ENCODE results near the gene FAM161B.
"Not testable (repeated sequence)": the region's sequence is repeated elsewhere in the genome, so short reads cannot be mapped to it uniquely, and the experiment has no call there.

Gene FAM161B, protein sequence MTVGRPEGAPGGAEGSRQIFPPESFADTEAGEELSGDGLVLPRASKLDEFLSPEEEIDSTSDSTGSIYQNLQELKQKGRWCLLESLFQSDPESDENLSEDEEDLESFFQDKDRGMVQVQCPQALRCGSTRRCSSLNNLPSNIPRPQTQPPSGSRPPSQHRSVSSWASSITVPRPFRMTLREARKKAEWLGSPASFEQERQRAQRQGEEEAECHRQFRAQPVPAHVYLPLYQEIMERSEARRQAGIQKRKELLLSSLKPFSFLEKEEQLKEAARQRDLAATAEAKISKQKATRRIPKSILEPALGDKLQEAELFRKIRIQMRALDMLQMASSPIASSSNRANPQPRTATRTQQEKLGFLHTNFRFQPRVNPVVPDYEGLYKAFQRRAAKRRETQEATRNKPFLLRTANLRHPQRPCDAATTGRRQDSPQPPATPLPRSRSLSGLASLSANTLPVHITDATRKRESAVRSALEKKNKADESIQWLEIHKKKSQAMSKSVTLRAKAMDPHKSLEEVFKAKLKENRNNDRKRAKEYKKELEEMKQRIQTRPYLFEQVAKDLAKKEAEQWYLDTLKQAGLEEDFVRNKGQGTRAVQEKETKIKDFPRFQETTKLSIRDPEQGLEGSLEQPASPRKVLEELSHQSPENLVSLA

DNA sequence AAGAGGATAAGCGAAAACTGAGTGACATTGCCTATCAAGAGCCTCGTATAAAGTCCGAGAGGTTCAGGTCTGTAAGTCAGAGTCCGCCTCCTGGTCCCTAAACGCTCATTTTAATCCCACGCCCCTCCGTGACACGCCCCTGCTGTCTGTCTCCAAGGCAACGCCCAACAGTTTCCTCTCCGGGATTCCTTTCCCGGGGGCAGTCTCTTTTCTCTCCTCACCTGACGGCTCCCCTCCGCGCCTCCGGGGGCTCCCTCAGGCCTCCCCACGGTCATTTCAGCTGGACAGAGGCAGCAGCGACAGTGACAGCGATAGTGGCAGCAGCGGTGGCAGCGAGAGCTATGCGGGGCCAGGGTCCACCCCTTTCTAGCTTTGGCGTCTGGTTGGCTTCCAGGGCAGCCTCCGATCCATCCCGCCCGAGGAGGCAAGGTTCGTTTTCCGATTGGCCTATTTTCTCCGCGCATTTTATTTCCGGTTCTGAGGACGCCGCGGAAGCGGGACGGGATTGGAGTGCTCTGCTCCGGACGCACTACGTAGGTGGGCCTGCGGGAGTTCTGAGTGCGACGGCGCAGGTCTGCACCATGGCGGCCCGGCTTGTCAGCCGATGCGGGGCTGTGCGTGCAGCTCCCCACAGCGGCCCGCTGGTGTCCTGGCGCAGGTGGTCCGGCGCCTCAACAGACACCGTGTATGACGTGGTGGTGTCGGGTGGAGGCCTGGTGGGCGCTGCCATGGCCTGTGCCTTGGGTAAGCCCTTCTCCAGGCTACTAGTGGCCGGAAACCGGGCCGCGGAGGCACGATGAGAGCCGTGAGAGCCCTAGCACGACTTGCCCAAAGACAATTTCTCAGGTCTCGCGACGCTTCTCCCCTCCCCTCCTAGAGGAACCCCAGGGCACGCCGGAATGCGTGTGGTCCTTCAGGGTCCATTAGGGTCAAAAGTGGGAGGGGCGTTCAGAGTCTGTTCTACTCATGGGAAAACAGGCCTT, at the start of gene FAM161B, which contains the start of gene COQ6:
FAM161B (minus strand) TSS at position 343 of the 983 bp plus-strand sequence; CDS start at position 275, 68 bp downstream.
COQ6 (plus strand) TSS at position 551 of the 983 bp plus-strand sequence; CDS start at position 582, 31 bp downstream.
- peak; percentile 92 for DNase-seq (ENCODE audit: low read depth)

DNA sequence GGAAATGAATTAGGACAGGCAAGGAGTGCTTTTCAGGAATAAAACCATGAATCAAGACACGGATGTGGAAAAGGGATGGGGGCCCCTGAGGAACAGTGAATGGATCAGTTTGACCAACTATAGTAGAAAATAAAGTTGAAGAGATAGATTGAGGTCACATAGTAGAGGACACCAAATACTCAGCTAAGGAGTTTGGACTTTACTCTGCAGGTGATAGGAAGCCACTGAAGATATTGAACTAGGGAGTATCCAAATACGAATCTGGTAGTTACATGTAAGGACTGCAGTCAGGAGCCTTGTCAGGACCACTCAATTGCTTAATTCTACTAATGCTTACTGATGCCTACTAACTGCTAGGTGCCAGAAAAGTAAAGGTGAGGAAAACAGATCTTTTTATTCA, 48.8 kb upstream of the FAM161B start:
- DNase-seq (ENCODE audit: low read depth) = no peak

DNA sequence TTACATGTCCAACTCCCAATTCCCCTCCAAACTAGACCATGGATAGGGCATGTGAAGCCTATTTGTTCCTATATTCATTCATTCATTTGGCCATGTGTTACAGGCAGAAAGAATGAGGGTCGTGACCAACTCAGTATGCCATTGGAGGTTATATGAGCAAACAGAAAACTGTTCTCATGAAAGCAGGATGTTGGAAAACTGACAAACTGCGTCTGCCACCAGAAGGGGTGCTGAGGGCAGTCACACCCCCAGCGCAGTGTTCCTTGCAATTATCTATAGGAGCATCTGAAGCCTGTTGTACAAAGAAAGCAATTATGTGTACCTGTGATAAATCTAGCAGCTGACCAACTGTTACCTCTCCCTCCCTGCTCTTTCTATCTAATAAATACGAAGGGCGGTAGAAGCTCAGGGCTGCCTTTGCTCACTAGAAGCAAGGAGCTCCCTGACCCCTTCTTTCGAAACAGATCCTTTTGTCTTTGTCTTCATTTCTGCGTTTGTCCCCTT, 48.1 kb upstream of the FAM161B start:
- DNase-seq (ENCODE audit: low read depth) = no peak

DNA sequence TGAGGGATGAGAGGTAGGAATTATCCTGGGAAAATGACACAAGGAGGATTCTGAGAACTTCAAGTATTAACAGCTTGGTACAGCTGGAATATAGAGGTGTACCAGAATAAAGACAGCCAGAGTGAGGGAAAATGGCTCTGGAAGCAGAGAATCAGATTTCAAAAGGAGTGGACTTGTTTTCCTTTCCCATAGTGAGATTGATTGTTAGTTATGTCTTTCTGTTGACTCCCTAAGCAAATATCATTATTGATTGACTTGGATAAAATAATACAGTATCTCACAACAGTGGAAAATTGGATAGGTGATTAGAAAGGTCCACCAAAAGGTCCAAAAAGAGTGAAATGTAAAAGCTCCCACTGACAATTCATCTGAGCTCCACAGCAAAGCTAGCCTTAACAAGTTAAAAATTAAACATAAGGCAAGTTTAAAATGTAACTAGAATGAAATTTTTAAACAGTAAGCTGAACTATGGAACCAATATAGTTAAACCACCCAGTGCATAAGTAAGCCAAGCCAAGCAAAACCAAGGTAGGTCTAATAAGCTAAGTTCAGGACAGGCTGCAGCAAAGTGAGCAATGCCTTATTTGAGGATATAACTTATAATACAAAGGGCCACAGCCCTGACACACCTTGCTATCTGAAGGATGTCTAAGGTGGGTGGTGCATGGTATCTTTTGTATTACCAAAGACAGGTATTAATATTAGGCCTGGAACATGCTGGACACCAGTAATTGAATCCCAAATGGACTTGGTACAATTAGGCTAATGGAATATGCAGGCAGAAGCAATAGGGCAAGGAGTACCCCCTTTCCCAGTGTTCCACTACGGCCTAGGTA, 47.4 kb upstream of the FAM161B start:
- no peak for DNase-seq (ENCODE audit: low read depth)

DNA sequence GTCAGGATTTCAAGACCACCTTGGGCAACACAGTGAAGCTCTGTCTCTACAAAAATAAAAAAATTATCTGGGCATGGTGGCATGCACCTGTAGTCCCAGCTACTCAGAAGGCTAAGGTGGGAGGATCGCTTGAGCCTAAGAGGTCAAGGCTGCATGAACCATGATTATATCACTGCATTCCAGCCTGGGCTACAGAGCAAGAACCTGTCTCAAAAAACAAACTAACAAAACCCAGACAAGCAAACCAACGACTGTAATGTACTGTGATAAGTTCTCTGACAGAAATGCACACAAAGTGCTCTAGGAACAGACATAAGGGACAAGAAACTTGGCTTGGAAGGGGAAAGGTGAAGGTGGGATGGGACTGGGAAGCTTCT, 46.8 kb upstream of the FAM161B start:
- DNase-seq (ENCODE audit: low read depth) = no peak

DNA sequence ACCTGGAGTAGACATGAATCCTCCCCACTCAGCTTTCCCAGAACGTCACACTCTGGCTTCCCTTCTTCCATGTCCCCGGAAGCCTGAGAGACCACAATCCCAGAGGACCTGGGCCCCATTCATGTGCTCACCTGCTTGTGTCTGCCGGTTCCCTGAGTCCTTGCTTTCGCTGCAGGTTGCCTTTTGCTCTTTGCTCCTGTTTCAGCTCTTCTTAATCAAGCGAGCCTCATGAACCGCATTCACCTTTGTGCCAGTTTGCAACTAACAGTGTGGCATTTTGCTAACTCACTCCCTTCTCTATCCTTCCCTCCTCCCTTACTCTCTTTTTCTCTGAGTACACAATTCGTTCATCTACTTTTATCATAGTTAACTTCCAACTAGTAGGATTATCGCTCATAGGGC, 46.1 kb upstream of the FAM161B start:
- no peak for DNase-seq (ENCODE audit: low read depth)

DNA sequence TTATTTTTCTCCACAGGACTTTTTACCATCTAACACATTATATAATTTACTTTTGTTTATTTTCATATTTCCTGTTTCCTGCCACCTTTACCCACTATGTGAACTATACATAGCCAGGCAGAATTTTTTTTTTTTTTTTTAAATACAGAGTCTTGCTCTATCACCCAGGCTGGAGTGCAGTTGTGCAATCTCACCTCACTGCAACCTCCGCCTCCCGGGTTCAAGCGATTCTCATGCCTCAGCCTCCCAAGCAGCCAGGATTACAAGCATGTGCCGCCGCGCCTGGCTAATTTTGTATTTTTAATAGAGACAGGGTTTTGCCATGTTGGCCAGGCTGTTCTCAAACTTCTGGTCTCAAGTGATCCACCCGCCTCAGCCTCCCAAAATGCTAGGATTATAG, 45.0 kb upstream of the FAM161B start:
- DNase-seq (ENCODE audit: low read depth) = not testable (repeated sequence)

DNA sequence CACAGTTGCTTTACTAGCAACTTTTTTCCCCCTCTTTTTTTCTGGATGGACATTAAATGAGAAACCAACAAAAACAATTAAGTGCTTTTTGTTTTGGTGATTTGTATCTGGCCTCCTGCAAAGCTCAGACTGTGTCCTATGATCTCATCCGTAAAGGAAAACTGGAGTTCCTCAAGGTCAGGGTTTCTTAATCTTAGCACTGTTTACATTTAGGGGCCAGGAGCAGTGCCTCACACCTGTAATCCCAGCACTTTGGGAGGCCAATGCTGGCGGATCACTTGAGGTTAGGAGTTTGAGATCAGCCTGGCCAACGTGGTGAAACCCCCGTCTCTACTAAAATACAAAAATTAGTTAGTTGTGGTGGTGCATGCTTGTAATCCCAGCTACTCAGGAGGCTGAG, 41.2 kb upstream of the FAM161B start:
- no peak for DNase-seq (ENCODE audit: low read depth)

DNA sequence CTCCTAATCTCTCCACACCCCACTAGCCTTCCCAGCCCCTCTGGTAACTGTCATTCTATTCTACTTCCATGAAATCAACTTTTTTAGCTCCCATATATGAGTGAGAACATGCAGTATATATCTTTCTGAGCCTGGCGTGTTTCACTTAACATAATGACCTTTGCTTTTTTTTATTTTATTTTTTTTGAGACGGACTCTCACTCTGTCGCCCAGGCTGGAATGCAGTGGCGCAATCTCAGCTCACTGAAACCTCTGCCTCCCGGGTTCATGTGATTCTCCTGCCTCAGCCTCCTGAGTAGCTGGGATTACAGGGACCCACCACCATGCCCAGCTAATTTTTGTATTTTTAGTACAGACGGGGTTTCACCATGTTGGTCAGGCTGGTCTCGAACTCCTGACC, 38.8 kb upstream of the FAM161B start:
- DNase-seq (ENCODE audit: low read depth) = not testable (repeated sequence)

DNA sequence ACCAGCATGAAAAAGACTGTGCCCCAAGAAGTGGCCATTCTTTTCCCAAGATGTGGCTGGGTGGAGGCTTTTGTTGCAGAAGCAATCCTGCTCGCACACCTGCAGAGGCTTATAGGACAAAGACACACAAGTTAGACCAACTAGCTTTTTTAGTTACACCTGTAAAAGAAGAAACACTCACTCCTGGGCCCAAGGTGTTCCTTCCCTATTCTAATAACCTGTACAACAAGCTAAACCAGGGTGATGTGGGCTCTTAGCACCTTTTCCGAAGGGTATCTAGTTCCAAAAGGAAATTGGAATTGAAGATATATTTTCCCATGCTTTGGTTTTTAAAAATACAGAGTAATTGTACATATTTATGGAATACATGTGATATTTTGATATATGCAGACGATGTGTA, 38.2 kb upstream of the FAM161B start:
- no peak for DNase-seq (ENCODE audit: low read depth)

DNA sequence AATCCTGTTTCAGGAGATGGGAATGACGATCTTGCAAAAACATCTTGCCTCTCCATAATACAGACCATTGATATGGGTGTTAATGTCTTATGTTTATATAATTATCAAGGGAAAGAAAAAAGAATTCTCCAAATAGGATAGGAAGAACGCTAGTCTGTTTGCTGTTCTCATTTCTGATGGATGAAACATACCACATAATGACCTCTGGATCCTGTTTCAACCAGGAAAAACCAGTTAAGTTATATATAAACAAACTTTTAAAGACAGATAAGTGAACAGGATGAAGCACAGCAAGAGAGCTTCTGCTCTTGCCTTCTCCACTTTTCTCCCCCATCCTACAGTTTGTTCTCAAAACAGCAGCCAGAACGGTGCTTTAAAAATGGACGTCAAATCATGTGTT, 28.0 kb upstream of the FAM161B start:
- no peak for DNase-seq (ENCODE audit: low read depth)

DNA sequence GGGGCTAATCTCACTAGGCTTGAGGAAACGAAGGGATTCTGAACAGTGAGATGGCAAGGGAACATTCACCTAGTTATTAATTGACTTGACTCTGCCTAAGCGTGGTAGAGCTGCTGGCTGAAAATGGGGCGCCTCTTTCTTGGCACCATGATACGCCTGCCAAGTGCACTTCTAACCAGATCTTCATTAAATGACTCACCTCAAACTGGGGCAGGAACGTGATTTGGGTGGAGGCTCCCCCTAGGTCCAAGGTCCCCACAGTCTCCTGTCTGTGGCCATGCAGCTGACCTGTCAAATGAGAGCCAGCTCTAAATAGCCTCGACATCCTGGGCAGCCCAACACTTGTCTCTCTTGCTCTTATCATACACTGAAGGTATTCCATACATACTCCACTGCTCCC, 26.2 kb upstream of the FAM161B start:
- DNase-seq (ENCODE audit: low read depth) = no peak

DNA sequence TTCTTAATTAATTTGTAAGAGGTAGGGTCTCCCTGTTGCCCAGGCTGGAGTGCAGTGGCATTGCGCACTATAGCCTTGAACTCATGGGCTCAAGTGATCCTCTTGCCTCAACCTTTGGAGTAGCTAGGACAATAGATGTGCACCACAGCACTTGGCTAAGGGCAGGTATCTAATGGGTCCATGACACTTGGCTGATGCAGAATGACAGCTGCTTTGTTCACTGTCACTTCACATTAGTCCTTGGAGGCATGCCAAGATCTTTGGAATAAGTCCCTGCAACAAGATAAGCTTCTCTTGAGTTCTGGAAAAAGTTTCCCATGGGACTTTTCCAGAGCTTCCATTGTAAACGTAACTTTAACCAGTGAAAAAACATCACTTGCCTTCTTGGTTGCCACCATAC, 23.6 kb upstream of the FAM161B start:
- no peak for DNase-seq (ENCODE audit: low read depth)

DNA sequence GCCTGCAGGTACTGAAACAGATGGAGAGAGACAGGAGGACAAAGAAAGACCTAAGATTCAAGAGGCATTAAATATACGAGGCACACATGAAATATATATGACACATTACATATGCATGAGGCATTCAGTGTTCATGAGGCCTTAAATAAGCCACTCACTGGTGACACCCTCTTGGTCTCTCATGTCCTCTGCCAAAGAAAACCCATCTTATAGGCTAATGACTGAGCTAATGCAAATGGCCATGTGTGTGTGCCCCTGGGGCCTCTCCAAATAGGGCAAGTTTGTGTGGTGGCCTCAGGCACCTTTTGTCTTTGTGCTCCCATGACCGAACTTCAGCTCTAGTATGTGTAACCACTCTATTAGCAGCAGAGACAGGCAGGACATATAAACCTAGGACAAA, 19.0 kb upstream of the FAM161B start:
- DNase-seq (ENCODE audit: low read depth) = no peak

DNA sequence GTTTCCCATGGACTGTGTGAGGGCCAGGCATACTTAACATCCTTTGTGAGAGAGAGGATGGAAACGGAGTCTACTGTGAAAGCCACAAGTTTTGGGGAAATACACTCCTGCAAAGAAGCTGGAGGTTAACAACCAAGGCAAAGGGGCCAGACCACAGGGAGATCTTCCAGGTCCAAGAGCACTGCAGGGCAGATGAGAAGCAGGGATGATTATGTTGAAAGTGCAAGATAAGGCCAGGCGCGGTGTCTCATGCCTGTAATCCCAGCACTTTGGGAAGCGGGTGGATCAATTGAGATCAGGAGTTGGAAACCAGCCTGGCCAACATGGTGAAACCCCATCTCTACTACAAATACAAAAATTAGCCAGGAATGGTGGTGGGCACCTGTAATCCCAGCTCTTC, 15.3 kb upstream of the FAM161B start:
- DNase-seq (ENCODE audit: low read depth) = no peak

DNA sequence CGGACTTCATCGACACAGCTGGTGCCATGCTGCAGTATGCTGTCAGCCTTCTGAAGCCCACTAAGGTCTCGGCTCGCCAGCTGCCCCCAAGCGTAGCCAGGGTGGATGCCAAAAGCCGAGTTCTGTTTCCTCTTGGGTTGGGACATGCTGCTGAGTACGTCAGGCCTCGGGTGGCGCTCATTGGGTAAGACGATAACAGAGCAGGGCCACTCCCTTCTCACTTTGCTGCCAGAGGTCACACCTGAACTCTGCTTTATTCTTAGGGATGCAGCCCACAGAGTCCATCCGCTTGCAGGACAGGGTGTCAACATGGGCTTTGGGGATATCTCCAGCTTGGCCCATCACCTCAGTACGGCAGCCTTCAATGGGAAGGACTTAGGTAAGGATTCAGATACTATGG, 11.3 kb upstream of the FAM161B start:
- no peak for DNase-seq (ENCODE audit: low read depth)

DNA sequence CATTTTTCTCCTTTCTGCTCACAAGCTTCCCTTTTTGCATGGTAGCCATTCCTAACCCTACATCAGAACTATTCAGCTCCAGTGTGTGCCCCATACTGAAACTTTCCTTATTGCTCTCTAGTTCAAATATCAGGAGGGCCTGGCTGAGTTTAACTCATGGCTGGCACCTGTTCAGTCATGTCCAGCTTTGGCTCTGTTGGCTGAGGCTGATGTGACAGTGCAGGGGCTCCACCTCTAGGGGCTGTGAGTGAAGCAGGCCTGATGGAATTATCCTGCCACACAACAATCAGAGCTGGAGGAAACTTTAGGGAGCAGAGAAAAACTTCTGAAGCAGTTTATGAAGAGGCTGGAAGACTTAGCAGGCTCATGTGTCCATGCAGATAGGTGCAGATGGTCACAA, 8.7 kb upstream of the FAM161B start:
- DNase-seq (ENCODE audit: low read depth) = no peak

DNA sequence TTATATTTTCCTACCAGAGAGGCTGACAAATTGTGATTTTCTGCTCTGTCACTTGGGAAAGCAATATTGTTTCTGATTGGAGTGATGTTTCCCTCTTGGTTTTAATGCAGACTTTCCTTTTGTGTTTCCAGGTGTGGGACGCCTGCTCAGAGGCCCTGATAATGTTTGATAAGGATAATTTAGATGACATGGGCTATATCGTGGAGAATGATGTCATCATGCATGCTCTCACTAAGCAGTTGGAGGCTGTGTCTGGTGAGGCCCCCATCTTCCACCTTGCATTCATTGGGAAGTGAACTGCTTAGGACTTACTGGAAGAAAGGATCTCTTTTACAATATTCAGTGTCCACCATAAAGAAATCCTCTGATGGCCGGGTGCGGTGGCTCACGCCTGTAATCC, 5.8 kb upstream of the FAM161B start:
- DNase-seq (ENCODE audit: low read depth) = no peak

DNA sequence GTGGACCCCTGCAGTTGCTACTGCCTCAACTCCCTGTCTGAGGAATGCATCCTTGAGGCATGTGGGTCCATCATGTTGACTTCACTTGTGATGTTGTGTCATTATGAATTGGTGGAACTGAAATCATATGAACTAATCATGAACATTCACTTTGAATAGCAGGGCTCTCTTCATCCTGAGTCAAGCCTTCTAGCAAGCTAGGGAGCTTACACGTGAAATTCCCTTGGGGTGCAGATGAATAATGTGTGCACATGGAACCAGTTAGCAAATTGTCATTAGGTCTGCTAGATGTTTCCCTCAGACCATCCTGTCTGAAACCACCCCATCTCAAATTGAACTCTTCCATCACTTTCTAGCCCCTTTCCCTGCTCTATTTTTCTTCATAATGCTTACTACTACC, 3.8 kb upstream of the FAM161B start:
- peak; percentile 6 for DNase-seq (ENCODE audit: low read depth)

DNA sequence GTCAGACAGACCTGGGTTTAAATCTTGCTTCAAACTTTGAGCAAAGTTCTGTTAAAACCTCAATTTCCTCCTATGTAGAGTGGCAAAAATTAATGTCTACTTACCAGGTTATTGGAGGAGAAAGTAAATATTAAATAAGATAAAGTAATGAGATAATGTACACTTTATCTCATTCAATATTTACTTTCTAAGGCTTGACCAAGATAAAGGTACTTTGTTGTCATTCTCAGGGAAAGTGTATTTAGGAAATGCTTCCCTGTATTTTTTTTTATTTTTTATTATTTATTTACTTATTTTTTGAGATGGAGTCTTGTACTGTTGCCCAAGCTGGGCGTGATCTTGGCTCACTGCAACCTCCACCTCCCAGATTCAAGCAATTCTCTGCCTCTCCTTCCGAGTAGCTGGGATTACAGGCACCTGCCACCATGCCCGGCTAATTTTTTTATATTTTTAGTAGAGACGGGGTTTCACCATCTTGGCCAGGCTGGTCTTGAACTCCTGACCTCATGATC, 4.7 kb downstream of the FAM161B start:
- no peak for DNase-seq (ENCODE audit: low read depth)

Data from GM04503 (cell line).